SK-N-MC (cell line): ENCODE data around the gene TFDP2.
"Not testable (repeated sequence)": the region's sequence is repeated elsewhere in the genome, so short reads cannot be mapped to it uniquely, and the experiment has no call there.

Experiments used
- EZH2 ChIP-seq: fragments of 200-600 bp; sonication (generic); IDR thresholded peaks from one replicate; pipeline ENCODE4 v1.6.1; 2017; ENCODE audit warnings: antibody characterized with exemption
- POLR2AphosphoS5 ChIP-seq: IDR thresholded peaks from 2 replicates; pipeline ENCODE4 v1.6.1; 2012; ENCODE audit warnings: mild to moderate bottlenecking, low read depth, low read length, borderline replicate concordance

DNA sequence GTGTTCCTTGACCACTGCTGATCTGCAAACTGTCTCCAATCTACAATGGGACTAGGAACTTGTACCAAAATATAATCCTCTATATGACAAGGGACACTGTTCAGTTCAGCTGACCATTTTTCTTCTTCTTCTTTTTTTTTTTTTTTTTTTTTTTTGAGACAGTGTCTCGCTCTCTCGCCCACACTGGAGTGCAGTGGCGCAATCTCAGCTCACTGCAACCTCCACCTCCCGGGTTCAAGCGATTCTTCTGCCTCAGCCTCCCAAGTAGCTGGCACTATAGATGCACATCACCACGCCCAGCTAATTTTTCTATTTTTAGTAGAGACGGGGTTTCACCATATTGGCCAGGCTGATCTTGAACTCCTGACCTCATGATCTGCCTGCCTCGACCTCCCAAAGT lies 174.6 kb downstream of the TFDP2 start:
- TF ChIP-seq EZH2, POLR2AphosphoS5: not testable (repeated sequence)
